Cortex of kidney (tissue), 1 donor: ENCODE data around the gene RPS6KA3.
"Not testable (repeated sequence)": the region's sequence is repeated elsewhere in the genome, so short reads cannot be mapped to it uniquely, and the experiment has no call there.

Experiments
- DNase-seq: peaks from one replicate; lab custom pipeline; 2025; lab: John Stamatoyannopoulos, UW

The RPS6KA3 gene

GRCh38 chrX:20143111-20143510 lies 123.6 kb downstream of the RPS6KA3 start:
- DNase-seq: no peak

- DNase-seq: no peak
These were observed 125.2 kb downstream of the RPS6KA3 start, which contains the start of gene EIF1AX for GRCh38 chrX:20141281-20142220. Gene EIF1AX, minus strand, starts transcription at chrX:20141838. Its CDS starts 198 bp downstream, at chrX:20141640.

- no peak for DNase-seq
These were observed 126.3 kb downstream of the RPS6KA3 start for GRCh38 chrX:20140420-20140819.

- no peak for DNase-seq
These were observed 126.7 kb downstream of the RPS6KA3 start for GRCh38 chrX:20139966-20140365.

GRCh38 chrX:20135944-20136343 lies 130.8 kb downstream of the RPS6KA3 start:
- DNase-seq: no peak

- no peak for DNase-seq
These were observed 134.0 kb downstream of the RPS6KA3 start for GRCh38 chrX:20132666-20133065.

GRCh38 chrX:20130357-20130756 lies 136.4 kb downstream of the RPS6KA3 start:
- DNase-seq: no peak

GRCh38 chrX:20129547-20129946 lies 137.2 kb downstream of the RPS6KA3 start:
- DNase-seq: no peak

GRCh38 chrX:20128670-20129069 lies 138.0 kb downstream of the RPS6KA3 start:
- no peak for DNase-seq

- not testable (repeated sequence) for DNase-seq
These were observed 139.3 kb downstream of the RPS6KA3 start for GRCh38 chrX:20127440-20127839.

- not testable (repeated sequence) for DNase-seq
These were observed 139.9 kb downstream of the RPS6KA3 start for GRCh38 chrX:20126833-20127232.

GRCh38 chrX:20124964-20125363 lies 141.7 kb downstream of the RPS6KA3 start:
- no peak for DNase-seq

GRCh38 chrX:20118065-20118824 lies 148.5 kb downstream of the RPS6KA3 start:
- no peak for DNase-seq

GRCh38 chrX:20116577-20117240 lies 150.0 kb downstream of the RPS6KA3 start, which contains the start of gene MAP7D2:
Gene MAP7D2, minus strand, starts transcription at chrX:20116907. Its CDS starts 28 bp downstream, at chrX:20116879.
- DNase-seq: no peak

GRCh38 chrX:20116087-20116576 lies 150.6 kb downstream of the RPS6KA3 start:
- DNase-seq: no peak

- DNase-seq: no peak
These were observed 154.5 kb downstream of the RPS6KA3 start for GRCh38 chrX:20112022-20112774.

GRCh38 chrX:20111271-20111670 lies 155.4 kb downstream of the RPS6KA3 start:
- no peak for DNase-seq

- DNase-seq: no peak
These were observed 164.7 kb downstream of the RPS6KA3 start for GRCh38 chrX:20101934-20102581.
